ENCODE measurements around the gene ELMO1. TPM values are rescaled to one million over a fixed set of nuclear protein-coding genes. Genes with fewer than 3 reads are reported as not detected.

Gene ELMO1
- total and polyA plus RNA-seq, 2 of the 13 experiments (the other 11 are each of a cell fraction or from before 2014, with no cell fraction given), result 0.11 to 0.17 TPM

- intact Hi-C loops (cut with micrococcal nuclease; ENCODE audit: unreplicated experiment), result no loop called here
- Histone ChIP-seq H3K9me3 (ENCODE audit: low read length) (no peaks in the 10 kb centered on the region), H2AFZ (ENCODE audit: low read length) (no peak overlapping the region), H3K4me2 (ENCODE audit: low read depth, low read length) (no peak overlapping the region), H3K4me1 (ENCODE audit: insufficient read depth, low read length) (no peaks in the 10 kb centered on the region; the same call in 1 of the 2 replicates), H3K4me3 (replicated peaks in 1 of 3; ENCODE audit: insufficient read depth in 1 of 3, low read depth in 2 of 3, low read length in 3 of 3) (no peak overlapping the region), H3K79me2 (ENCODE audit: insufficient read depth, low read length) (no peaks in the 10 kb centered on the region), H4K20me1 (ENCODE audit: insufficient read depth, low read length) (no peaks in the 10 kb centered on the region), H3K9ac (ENCODE audit: insufficient read depth, low read depth, low read length) (no peak overlapping the region), H3K27me3 (ENCODE audit: control insufficient read depth in 1 of 2, insufficient read depth in 2 of 2, low read length in 2 of 2) (no peaks in the 10 kb centered on the region; a peak in 1 of 5 replicates), H3K27ac (ENCODE audit: extremely low read length, insufficient read depth, low read length) (no peak overlapping the region), H3K36me3 (replicated peaks in 1 of 2; ENCODE audit: control insufficient read depth in 1 of 2, insufficient read depth in 2 of 2, low read length in 2 of 2) (no peaks in the 10 kb centered on the region)
- in situ Hi-C loops (cut with HindIII; ENCODE audit: extremely low pct_ligation_motif_present, low pct_unique_long_range_greater_than_20kb), result no loop called here
- ChIA-PET POLR2A (no interaction called here), CTCF (ENCODE audit: low intra/inter-chr PET ratio, low total read pairs) (no interaction called here)
- ATAC-seq (no peak), DNase-seq (ENCODE audit: low spot score) (no peak), FAIRE-seq (no peak)
- 53% methylated on average over 9 of the region's 9 CpGs for WGBS (ENCODE audit: low lambda C conversion rate)
- TF ChIP-seq HOXA7 (CRISPR knock-in tag; IDR thresholded peaks at IDR 0.05), result no peak
- no peak for TF ChIP-seq STAT6 (CRISPR knock-in tag; IDR thresholded peaks at IDR 0.05; ENCODE audit: borderline replicate concordance)
- TF ChIP-seq ZNF639 (CRISPR knock-in tag; conservative IDR thresholded peaks at IDR 0.05), result no peak
- no peak for TF ChIP-seq SMYD3 (CRISPR knock-in tag; IDR thresholded peaks at IDR 0.05)
- TF ChIP-seq ZNF569 (CRISPR knock-in tag; IDR thresholded peaks at IDR 0.05; ENCODE audit: borderline replicate concordance), result no peak
- no peak for TF ChIP-seq NAIF1 (CRISPR knock-in tag; IDR thresholded peaks at IDR 0.05; ENCODE audit: borderline replicate concordance)
- TF ChIP-seq PRDM4 (CRISPR knock-in tag; IDR thresholded peaks at IDR 0.05; ENCODE audit: borderline replicate concordance), result no peak
- TF ChIP-seq FOXM1 (CRISPR knock-in tag; IDR thresholded peaks at IDR 0.05), result no peak
- BruUV-seq (replicated peaks), result no TSS peak
Observed at GRCh38 chr7:36838616-36839225, 609.9 kb downstream of the ELMO1 start.

All from HepG2 (cell line).